A549 (cell line): Measurements from ENCODE around the gene CUTA. TPM values are rescaled to one million over a fixed set of nuclear protein-coding genes. Genes with fewer than 3 reads are reported as not detected.
A peak's percentile ranks its signal among the peaks of the same experiment; 100 is the strongest.

Experiments used
- ATAC-seq, 2 experiments: fragments of 200-7000 bp in 1 of 2; fragments of >200 bp in 1 of 2; cut with Nextera tagmentation in 1 of 2; cut with Tn5 transposase in 1 of 2; 3 replicates each; pipeline versions ENCODE4 v1.8.0 to v1.9.1; 2018 to 2020; ENCODE audit warnings: mild to moderate bottlenecking in 1 of 2, moderate library complexity in 1 of 2
- CTCF ChIA-PET: fragments of 300-600 bp; sonication (Branson Sonifier 250); formaldehyde crosslinking; extraction: SDS; loops from one replicate; lab custom pipeline; 2021; ENCODE audit warnings: antibody characterized with exemption, inconsistent platforms; lab: Yijun Ruan, JAX
- POLR2A ChIA-PET: fragments of 350-600 bp; formaldehyde crosslinking; extraction: SDS; loops from one replicate; lab custom pipeline; 2021; ENCODE audit warnings: antibody characterized with exemption, inconsistent platforms; lab: Yijun Ruan, JAX
- DNase-seq, 2 experiments: peaks; one replicate each; pipeline versions ENCODE4 v3.0.0 to v3.0.0-alpha.2; 2011 to 2016; ENCODE audit warnings: low read depth in 1 of 2, low spot score in 1 of 2
- FAIRE-seq: peaks from 2 replicates; lab custom pipeline; 2011; peaks lifted over from hg19 to GRCh38; lab: Jason Lieb, UNC
- H3K27ac ChIP-seq, 2 experiments: fragments of >200 bp; sonication (Bioruptor Twin); formaldehyde crosslinking; 3 replicates each; pipeline ENCODE4 v1.5.1; 2016 to 2017
- H3K4me1 ChIP-seq: fragments of >200 bp; sonication (Bioruptor Twin); formaldehyde crosslinking; 3 replicates; pipeline ENCODE4 v1.6.1; 2016
- H3K4me2 ChIP-seq: fragments of >200 bp; sonication (Bioruptor Twin); formaldehyde crosslinking; 3 replicates; pipeline ENCODE4 v1.6.1; 2016
- H3K4me3 ChIP-seq: fragments of >200 bp; sonication (Bioruptor Twin); formaldehyde crosslinking; 3 replicates; pipeline ENCODE4 v1.5.1; 2016
- H3K9me3 ChIP-seq: fragments of >200 bp; sonication (Bioruptor Twin); formaldehyde crosslinking; 3 replicates; pipeline ENCODE4 v1.6.1; 2016
- EHF ChIP-seq: fragments of 250-450 bp; sonication (Bioruptor Pico); IDR thresholded peaks from 2 replicates; pipeline ENCODE4 v1.5.0; 2020; ENCODE audit warnings: mild to moderate bottlenecking
- FOSL2 ChIP-seq, 2 experiments: fragments of 450-650 bp in 1 of 2; fragments of >200 bp in 1 of 2; sonication (Bioruptor Twin) in 1 of 2; formaldehyde crosslinking; IDR thresholded peaks; 2 replicates each; pipeline versions ENCODE4 v1.5.0 to v1.6.1; 2016 to 2020; ENCODE audit warnings: mild to moderate bottlenecking in 1 of 2, moderate library complexity in 1 of 2
- HEYL ChIP-seq: fragments of 250-450 bp; sonication (Bioruptor Pico); IDR thresholded peaks from 2 replicates; pipeline ENCODE4 v1.8.0; 2021; ENCODE audit warnings: mild to moderate bottlenecking, moderate library complexity
- JUNB ChIP-seq: fragments of >200 bp; sonication (Bioruptor Twin); formaldehyde crosslinking; IDR thresholded peaks from 2 replicates; pipeline ENCODE4 v1.6.1; 2016
- MAFK ChIP-seq: fragments of 450-650 bp; IDR thresholded peaks from 2 replicates; pipeline ENCODE4 v1.6.1; 2014; ENCODE audit not compliant: partially characterized antibody
- NFE2L2 ChIP-seq: fragments of 150-350 bp; conservative IDR thresholded peaks from 2 replicates; pipeline ENCODE4 v1.6.1; 2014; ENCODE audit warnings: low read length
- NPAS2 ChIP-seq: fragments of 250-450 bp; sonication (Bioruptor Pico); IDR thresholded peaks from 2 replicates; pipeline ENCODE4 v1.8.0; 2022; ENCODE audit warnings: mild to moderate bottlenecking, moderate library complexity, borderline replicate concordance
- PHF8 ChIP-seq: fragments of 200-600 bp; sonication (generic); IDR thresholded peaks from 2 replicates; pipeline ENCODE4 v1.6.1; 2016; ENCODE audit warnings: low read depth, mild to moderate bottlenecking, antibody characterized with exemption, moderate library complexity, borderline replicate concordance
- RCOR1 ChIP-seq: fragments of 150-350 bp; IDR thresholded peaks from 2 replicates; pipeline ENCODE4 v1.6.1; 2014; ENCODE audit warnings: antibody characterized with exemption, low read length, low read depth
- RFX5 ChIP-seq: fragments of 450-650 bp; IDR thresholded peaks from 2 replicates; pipeline ENCODE4 v1.7.1; 2014; ENCODE audit warnings: antibody characterized with exemption, mild to moderate bottlenecking, moderate library complexity
- SREBF2 ChIP-seq: fragments of 450-650 bp; IDR thresholded peaks from 2 replicates; pipeline ENCODE4 v1.6.1; 2014; ENCODE audit warnings: mild to moderate bottlenecking, moderate library complexity
- ZC3H11A ChIP-seq: fragments of 450-650 bp; IDR thresholded peaks from 2 replicates; pipeline ENCODE4 v1.6.1; 2014; ENCODE audit warnings: antibody characterized with exemption, mild to moderate bottlenecking
- WGBS: methylation state at CpG from one replicate; pipeline ENCODE4 v1.1.6; 2017; ENCODE audit errors: missing lambda C conversion rate; 5-methylcytosine and 5-hydroxymethylcytosine counted together
- polyA plus RNA-seq, 4 experiments: library from polyadenylated mRNA; depleted of rRNA in 3 of 4; stranded (reverse); fragments of >200 nt; fragmentation: RNase III in 1 of 4; extraction: RNeasy Plus Mini Kit Qiagen cat#74134 plus additional on column Dnase treatment in 1 of 4; gene quantifications; 2 replicates in 3 of 4; 3 replicates in 1 of 4; pipeline ENCODE4 v1.2.3, GENCODE V29; 2011 to 2017
- TF ChIP-seq, protein P1 (sequence below): fragments of 250-450 bp; sonication (Bioruptor Pico); IDR thresholded peaks from 2 replicates; pipeline ENCODE4 v1.5.0; 2020; ENCODE audit warnings: low read depth, mild to moderate bottlenecking, moderate library complexity
- TF ChIP-seq, protein P2 (sequence below): fragments of 200-600 bp; sonication (generic); IDR thresholded peaks from 2 replicates; pipeline ENCODE4 v1.6.1; 2016; ENCODE audit warnings: antibody characterized with exemption, mild to moderate bottlenecking, moderate library complexity
- TF ChIP-seq, protein P3 (sequence below): fragments of >200 bp; sonication (Bioruptor Twin); formaldehyde crosslinking; IDR thresholded peaks from 3 replicates; pipeline ENCODE4 v1.5.1; 2016

CUTA gene
- polyA plus RNA-seq, 2 of the 4 experiments (the other 2 are of a cell fraction), result 98.9 to 175 TPM

DNA sequence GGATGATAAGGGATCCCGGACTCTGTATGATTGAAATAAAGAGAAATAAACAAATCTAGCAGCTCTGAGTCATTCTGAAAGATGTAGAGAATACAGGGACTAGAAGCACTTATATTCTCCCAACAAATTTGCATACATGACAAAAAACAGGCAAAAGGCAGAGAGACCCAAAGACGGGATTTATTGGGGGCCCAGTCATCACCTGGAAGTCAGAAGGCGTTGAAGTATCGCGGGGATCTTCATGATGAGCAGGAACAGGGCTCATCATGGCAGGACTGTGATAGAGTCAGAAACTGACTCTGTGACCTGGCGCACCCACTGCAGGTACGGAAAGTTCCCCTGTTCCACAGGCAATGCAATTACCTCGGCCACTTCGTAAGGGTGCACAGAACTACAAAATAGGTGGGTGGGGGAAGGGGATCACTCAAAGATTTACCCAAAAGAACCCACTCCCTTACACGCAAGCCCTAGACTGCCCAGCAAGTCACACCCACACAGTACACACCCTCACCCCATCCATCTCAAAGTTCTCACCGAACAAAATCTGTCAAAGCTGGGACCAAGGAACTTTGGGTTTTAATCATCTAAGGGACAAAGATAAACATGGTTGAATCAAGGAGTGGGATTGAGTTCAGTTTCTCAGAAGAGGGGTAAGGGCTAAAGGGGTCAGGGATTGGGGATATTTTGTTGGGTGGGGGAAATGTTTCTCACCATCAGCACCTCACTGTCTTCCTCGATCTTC is 1.4 kb downstream of the CUTA start:
- FAIRE-seq (no peak), DNase-seq (no peak), ATAC-seq (no peak)
- CTCF ChIA-PET, result interaction anchor here (1.1 to 2.3 kb wide), 2 partner anchors 9 to 22 kb away, joined by 3 to 11 read pairs; no protein-coding TSS in a partner anchor
- Histone ChIP-seq H3K4me1 (peaks cover 41% of the 10 kb centered on the region), H3K9me3 (no peaks in the 10 kb centered on the region), H3K4me2 (peak overlapping the region; percentile 93), H3K4me3 (peak overlapping the region; percentile 63), H3K27ac (peak overlapping the region; percentile 86 to 95)
- WGBS, result 70% methylated on average over 12 of the region's 12 CpGs
- POLR2A ChIA-PET, result interaction anchor here (0.6 kb wide), 1 partner anchor 139 kb away, joined by 3 read pairs; no protein-coding TSS in a partner anchor
- TF ChIP-seq MAFK, result peak; percentile 57
- no peak for TF ChIP-seq RFX5

GRCh38 chr6:33415831-33416230 is 2.1 kb downstream of the CUTA start:
- 88% methylated on average over 9 of the region's 9 CpGs for WGBS
- ChIA-PET POLR2A (interaction anchor here (0.6 kb wide), 1 partner anchor 140 kb away, joined by 3 read pairs; no protein-coding TSS in a partner anchor), CTCF (interaction anchor here (2.3 kb wide), 1 partner anchor 10 kb away, joined by 11 read pairs; no protein-coding TSS in a partner anchor)
- no peak for FAIRE-seq
- DNase-seq, result no peak
- peaks cover 42% of the 10 kb centered on the region for H3K4me1 ChIP-seq
- H3K27ac ChIP-seq, result 0 out of 6 replicates have a peak overlapping the region, but pooled peaks of 1 of the 2 experiments have one; percentile 22
- ATAC-seq, result no peak
- peak overlapping the region; percentile 93; the same call in 2 of the 3 replicates for H3K4me2 ChIP-seq
- no peak overlapping the region for H3K4me3 ChIP-seq
- TF ChIP-seq HEYL (CRISPR knock-in tag) (no peak), SREBF2 (no peak), NFE2L2 (no peak), RCOR1 (no peak), JUNB (no peak), EHF (CRISPR knock-in tag) (no peak), FOSL2 (IDR thresholded peaks at IDR 0.05) (no peak), FOSL2 (CRISPR knock-in tag; IDR thresholded peaks at IDR 0.05) (no peak), NPAS2 (CRISPR knock-in tag) (no peak), ZC3H11A (no peak)
- TF ChIP-seq, protein P1, sequence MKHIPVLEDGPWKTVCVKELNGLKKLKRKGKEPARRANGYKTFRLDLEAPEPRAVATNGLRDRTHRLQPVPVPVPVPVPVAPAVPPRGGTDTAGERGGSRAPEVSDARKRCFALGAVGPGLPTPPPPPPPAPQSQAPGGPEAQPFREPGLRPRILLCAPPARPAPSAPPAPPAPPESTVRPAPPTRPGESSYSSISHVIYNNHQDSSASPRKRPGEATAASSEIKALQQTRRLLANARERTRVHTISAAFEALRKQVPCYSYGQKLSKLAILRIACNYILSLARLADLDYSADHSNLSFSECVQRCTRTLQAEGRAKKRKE (CRISPR knock-in tag), result no peak
- TF ChIP-seq, protein P2, sequence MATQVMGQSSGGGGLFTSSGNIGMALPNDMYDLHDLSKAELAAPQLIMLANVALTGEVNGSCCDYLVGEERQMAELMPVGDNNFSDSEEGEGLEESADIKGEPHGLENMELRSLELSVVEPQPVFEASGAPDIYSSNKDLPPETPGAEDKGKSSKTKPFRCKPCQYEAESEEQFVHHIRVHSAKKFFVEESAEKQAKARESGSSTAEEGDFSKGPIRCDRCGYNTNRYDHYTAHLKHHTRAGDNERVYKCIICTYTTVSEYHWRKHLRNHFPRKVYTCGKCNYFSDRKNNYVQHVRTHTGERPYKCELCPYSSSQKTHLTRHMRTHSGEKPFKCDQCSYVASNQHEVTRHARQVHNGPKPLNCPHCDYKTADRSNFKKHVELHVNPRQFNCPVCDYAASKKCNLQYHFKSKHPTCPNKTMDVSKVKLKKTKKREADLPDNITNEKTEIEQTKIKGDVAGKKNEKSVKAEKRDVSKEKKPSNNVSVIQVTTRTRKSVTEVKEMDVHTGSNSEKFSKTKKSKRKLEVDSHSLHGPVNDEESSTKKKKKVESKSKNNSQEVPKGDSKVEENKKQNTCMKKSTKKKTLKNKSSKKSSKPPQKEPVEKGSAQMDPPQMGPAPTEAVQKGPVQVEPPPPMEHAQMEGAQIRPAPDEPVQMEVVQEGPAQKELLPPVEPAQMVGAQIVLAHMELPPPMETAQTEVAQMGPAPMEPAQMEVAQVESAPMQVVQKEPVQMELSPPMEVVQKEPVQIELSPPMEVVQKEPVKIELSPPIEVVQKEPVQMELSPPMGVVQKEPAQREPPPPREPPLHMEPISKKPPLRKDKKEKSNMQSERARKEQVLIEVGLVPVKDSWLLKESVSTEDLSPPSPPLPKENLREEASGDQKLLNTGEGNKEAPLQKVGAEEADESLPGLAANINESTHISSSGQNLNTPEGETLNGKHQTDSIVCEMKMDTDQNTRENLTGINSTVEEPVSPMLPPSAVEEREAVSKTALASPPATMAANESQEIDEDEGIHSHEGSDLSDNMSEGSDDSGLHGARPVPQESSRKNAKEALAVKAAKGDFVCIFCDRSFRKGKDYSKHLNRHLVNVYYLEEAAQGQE, result no peak
- H3K9me3 ChIP-seq, result no peaks in the 10 kb centered on the region

- ChIA-PET CTCF (interaction anchor here (1.7 kb wide), 1 partner anchor 10 kb away, joined by 6 read pairs; no protein-coding TSS in a partner anchor), POLR2A (no interaction called here)
- Histone ChIP-seq H3K9me3 (no peaks in the 10 kb centered on the region), H3K4me2 (no peak overlapping the region), H3K4me3 (no peak overlapping the region), H3K4me1 (peaks cover 39% of the 10 kb centered on the region), H3K27ac (peak overlapping the region in 1 of 2 experiments; percentile 26; a peak in 1 of 6 replicates)
- FAIRE-seq (no peak), DNase-seq (no peak), ATAC-seq (no peak)
- 81% methylated on average over 11 of the region's 12 CpGs for WGBS
- no peak for TF ChIP-seq PHF8
- TF ChIP-seq, protein P3, sequence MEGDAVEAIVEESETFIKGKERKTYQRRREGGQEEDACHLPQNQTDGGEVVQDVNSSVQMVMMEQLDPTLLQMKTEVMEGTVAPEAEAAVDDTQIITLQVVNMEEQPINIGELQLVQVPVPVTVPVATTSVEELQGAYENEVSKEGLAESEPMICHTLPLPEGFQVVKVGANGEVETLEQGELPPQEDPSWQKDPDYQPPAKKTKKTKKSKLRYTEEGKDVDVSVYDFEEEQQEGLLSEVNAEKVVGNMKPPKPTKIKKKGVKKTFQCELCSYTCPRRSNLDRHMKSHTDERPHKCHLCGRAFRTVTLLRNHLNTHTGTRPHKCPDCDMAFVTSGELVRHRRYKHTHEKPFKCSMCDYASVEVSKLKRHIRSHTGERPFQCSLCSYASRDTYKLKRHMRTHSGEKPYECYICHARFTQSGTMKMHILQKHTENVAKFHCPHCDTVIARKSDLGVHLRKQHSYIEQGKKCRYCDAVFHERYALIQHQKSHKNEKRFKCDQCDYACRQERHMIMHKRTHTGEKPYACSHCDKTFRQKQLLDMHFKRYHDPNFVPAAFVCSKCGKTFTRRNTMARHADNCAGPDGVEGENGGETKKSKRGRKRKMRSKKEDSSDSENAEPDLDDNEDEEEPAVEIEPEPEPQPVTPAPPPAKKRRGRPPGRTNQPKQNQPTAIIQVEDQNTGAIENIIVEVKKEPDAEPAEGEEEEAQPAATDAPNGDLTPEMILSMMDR, result peak; percentile 21; the same call in 1 of the 3 replicates
Observed at GRCh38 chr6:33414592-33415271, 3.2 kb downstream of the CUTA start.
